Measurements from ENCODE around the gene EGF. TPM values are rescaled to one million over a fixed set of nuclear protein-coding genes. Genes with fewer than 3 reads are reported as not detected.

The EGF gene
- total RNA-seq, 1 donor from 2014 or later = 25.5 TPM

DNA sequence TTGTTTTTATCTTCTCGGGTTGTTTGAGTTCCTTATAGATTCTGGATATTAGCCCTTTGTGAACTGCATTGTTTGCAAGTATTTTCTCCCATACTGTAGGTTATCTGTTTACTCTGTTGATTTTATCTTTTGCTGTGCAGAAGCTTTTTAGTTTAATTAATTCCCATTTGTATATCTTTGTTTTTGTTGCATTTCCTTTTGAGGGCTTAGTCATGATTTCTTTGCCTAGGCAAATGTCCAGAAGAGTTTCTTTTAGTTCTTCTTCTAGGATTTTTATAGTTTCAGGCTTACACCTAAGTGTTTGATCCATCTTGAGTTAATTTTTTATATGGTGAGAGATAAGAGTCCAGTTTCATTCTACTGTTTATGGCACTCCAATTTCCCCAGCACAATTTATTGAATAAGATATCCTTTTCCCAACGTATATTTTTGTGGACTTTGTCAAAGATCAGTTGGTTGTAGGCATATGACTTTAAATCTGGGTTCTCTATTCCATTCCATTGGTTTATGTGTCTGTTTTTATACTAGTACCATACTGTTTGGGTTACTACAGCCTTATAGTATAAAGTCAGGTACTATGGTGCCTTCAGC lies 54.3 kb downstream of the EGF start:
- H3K4me1 Mint-ChIP-seq (ENCODE audit: unreplicated experiment) = no peaks in the 10 kb centered on the region
- TF ChIP-seq, protein P1, sequence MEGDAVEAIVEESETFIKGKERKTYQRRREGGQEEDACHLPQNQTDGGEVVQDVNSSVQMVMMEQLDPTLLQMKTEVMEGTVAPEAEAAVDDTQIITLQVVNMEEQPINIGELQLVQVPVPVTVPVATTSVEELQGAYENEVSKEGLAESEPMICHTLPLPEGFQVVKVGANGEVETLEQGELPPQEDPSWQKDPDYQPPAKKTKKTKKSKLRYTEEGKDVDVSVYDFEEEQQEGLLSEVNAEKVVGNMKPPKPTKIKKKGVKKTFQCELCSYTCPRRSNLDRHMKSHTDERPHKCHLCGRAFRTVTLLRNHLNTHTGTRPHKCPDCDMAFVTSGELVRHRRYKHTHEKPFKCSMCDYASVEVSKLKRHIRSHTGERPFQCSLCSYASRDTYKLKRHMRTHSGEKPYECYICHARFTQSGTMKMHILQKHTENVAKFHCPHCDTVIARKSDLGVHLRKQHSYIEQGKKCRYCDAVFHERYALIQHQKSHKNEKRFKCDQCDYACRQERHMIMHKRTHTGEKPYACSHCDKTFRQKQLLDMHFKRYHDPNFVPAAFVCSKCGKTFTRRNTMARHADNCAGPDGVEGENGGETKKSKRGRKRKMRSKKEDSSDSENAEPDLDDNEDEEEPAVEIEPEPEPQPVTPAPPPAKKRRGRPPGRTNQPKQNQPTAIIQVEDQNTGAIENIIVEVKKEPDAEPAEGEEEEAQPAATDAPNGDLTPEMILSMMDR (conservative IDR thresholded peaks at IDR 0.05) = no peak
- no peaks in the 10 kb centered on the region for H3K9me3 Mint-ChIP-seq
- no peaks in the 10 kb centered on the region for H3K36me3 Mint-ChIP-seq
- DNase-seq (ENCODE audit: extremely low spot score, unreplicated experiment) = no peak
- H3K4me3 Mint-ChIP-seq = no peak overlapping the region
- peak overlapping the region; percentile 81 for H3K27ac Mint-ChIP-seq
- H3K27me3 Mint-ChIP-seq = no peaks in the 10 kb centered on the region

DNA sequence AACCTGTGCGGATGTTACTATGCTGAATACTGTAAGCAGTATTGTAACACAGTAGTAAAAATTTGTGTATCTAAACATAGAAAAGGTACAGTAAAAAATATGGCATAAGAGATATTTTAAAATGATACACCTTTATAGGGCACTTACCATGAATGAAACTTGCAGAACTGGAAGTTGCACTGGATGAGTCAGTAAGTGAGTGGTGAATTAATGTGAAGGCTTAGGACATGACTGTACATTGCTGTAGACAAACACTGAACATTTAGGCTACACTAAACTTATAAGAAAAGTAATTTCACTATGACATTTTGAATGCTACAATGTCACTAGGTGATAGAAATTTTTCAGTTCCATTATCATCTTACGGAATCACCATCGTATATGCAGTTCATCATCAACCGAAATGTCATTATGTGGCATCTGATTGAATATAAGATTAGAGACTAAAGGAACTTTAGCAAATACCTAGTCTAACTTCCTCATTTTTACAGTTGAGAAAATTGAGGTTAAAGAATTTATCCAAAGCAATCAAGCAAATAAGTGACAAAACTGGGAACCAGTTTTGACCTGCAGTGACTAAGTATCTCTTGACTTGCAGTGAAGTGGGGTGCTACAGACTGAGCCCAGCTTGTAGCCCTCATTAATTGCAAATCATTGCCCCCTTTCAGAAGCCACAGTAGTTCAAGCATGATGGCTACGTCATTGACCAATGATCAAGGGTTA lies 55.3 kb downstream of the EGF start:
- no peak for DNase-seq (ENCODE audit: extremely low spot score, unreplicated experiment)
- H3K4me1 Mint-ChIP-seq (ENCODE audit: unreplicated experiment) = peaks cover under 1% of the 10 kb centered on the region
- TF ChIP-seq, protein P1 (conservative IDR thresholded peaks at IDR 0.05) = no peak
- H3K9me3 Mint-ChIP-seq = no peaks in the 10 kb centered on the region
- H3K36me3 Mint-ChIP-seq = no peaks in the 10 kb centered on the region
- H3K27ac Mint-ChIP-seq = peak overlapping the region; percentile 81
- H3K27me3 Mint-ChIP-seq = no peaks in the 10 kb centered on the region
- peak overlapping the region; percentile 27 for H3K4me3 Mint-ChIP-seq

DNA sequence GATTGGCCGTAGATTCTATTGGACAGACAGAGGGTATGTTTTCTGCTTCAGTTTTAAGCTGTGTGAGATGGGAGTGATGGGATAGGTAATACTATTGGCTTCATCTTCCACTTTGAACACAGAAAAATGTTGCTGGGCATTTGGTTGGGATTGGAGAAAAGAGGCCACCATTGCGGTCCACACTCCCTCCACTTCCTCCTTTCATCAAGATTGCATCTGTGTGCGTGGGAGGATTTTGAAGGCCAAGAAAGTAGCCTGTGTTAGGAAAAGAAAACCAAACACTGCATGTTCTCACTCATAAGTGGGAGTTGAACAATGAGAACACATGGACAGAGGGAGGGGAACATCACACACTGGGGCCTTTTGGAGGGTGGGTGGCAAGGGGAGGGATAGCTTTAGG lies 56.4 kb downstream of the EGF start:
- H3K4me1 Mint-ChIP-seq (ENCODE audit: unreplicated experiment) = peaks cover 5% of the 10 kb centered on the region
- no peaks in the 10 kb centered on the region for H3K9me3 Mint-ChIP-seq
- no peaks in the 10 kb centered on the region for H3K27me3 Mint-ChIP-seq
- no peaks in the 10 kb centered on the region for H3K36me3 Mint-ChIP-seq
- TF ChIP-seq, protein P1 (conservative IDR thresholded peaks at IDR 0.05) = no peak
- H3K4me3 Mint-ChIP-seq = no peak overlapping the region
- DNase-seq (ENCODE audit: extremely low spot score, unreplicated experiment) = no peak
- H3K27ac Mint-ChIP-seq = peak overlapping the region; percentile 58

DNA sequence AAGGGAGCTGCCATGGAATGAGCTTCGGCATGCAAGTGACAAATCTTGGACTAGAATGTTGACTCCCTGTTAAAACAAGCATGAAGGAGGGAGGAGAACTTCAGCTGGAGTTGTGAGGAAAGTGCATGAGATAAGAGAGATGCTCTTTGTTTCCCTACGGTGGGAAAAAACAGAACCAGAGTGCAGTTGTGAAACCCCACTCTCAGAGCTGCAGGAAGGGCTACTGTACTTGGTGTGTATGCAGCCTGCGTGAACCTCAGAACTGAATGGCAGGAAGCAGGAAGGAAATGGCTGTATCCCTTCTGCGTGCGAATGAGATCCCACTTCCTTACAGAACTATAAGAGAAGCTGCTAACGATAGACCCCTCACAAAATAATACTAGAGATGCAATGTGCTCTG lies 57.2 kb downstream of the EGF start:
- Mint-ChIP-seq H3K27ac (no peak overlapping the region), H3K36me3 (no peaks in the 10 kb centered on the region), H3K4me3 (no peak overlapping the region), H3K4me1 (ENCODE audit: unreplicated experiment) (peaks cover 5% of the 10 kb centered on the region), H3K27me3 (no peaks in the 10 kb centered on the region), H3K9me3 (no peaks in the 10 kb centered on the region)
- TF ChIP-seq, protein P1 (conservative IDR thresholded peaks at IDR 0.05) = no peak
- no peak for DNase-seq (ENCODE audit: extremely low spot score, unreplicated experiment)

DNA sequence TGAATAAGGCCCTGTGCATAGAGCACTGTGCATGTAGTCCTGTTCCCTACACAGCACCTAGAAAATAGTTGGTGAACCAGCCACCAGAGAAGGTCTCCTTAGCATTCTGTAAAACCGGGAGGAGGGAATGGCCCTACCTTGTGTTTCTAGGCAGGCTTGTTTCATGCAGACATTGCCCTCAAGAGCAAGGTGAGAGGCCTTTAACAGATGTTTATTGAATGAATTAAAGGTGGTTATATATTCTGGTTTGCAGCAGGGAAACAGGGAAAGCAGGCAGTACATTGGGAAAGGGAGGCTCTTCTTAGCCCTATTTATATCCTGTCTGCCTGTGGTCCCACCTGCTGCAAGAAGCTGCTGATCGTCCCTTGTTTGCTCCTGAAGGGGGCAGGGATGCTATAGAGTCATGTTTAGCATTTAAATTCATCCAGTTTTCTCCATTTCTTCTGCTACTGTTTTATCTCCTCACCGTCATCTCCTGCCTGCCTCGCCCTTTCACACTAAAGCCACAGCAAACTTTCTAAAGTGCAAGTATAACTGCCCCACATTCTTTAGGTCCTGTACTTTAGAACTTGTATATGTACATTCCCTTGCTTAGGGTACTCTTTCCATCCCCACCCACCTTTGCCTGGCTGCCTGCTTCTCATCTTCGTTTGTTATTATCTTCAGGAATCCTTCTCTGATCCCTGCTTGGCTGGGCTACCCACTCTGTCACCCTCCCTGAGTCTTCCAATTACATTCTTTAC lies 60.3 kb downstream of the EGF start:
- no peaks in the 10 kb centered on the region for H3K9me3 Mint-ChIP-seq
- peaks cover 5% of the 10 kb centered on the region for H3K4me1 Mint-ChIP-seq (ENCODE audit: unreplicated experiment)
- TF ChIP-seq, protein P1 (conservative IDR thresholded peaks at IDR 0.05) = no peak
- peak overlapping the region; percentile 34 for H3K4me3 Mint-ChIP-seq
- peak overlapping the region; percentile 59 for H3K27ac Mint-ChIP-seq
- H3K27me3 Mint-ChIP-seq = no peaks in the 10 kb centered on the region
- DNase-seq (ENCODE audit: extremely low spot score, unreplicated experiment) = no peak
- H3K36me3 Mint-ChIP-seq = no peaks in the 10 kb centered on the region

Measured in type B pancreatic cell (in vitro differentiated cells).